Spleen (tissue), 7 donors: ENCODE data around the gene NTN1.

Source experiments
- POLR2A ChIP-seq, 3 donors: fragments of 450-650 bp; IDR thresholded peaks; one replicate each; pipeline ENCODE4 v1.5.1; 2017; ENCODE audit warnings: antibody characterized with exemption in 3 of 3, mild to moderate bottlenecking in 1 of 3
- POLR2AphosphoS5 ChIP-seq, 3 donors: sonication (generic); formaldehyde crosslinking; IDR thresholded peaks; one replicate each; pipeline ENCODE4 v1.5.1; 2017; ENCODE audit warnings: antibody characterized with exemption in 3 of 3
- TF ChIP-seq, protein P1 (sequence below), 11 experiments: fragments of 200-600 bp in 7 of 11; fragments of 450-650 bp in 4 of 11; sonication (generic) in 4 of 11; IDR thresholded peaks in 8 of 11; conservative IDR thresholded peaks in 3 of 11; 1 replicate in 7 of 11; 2 replicates in 4 of 11; pipeline versions ENCODE4 v1.4.0 to v1.8.0; 2016 to 2021; ENCODE audit warnings: antibody characterized with exemption in 11 of 11, inconsistent platforms in 4 of 11, mild to moderate bottlenecking in 1 of 11
- donor health status: DM: no; HTN: no; CAD: no; lungs with moderate emphysema.
- donor health status: DM: no; HTN: no; CAD: no.
- donor health status: DM: no; HTN: no; CAD: no.

DNA sequence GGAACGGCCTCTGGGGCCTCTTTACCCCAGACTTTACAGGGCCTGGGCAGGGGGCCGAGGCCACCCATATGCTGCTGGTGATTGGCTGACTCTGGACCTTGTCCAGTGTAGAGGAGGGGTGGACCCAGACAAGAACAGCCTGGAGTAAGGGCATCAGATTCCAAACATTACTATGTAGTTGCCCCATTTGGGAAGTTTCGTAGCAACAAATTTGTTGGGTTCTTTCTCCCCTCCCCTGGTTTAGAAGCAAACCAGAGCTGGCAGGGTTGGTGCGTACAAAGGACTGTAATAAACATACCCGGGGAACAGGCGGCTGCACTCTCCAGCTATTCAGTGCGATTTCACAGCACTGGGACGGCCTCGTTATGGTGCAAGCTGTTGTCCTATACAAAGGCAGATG, 145.5 kb downstream of the NTN1 start:
- TF ChIP-seq, protein P1, sequence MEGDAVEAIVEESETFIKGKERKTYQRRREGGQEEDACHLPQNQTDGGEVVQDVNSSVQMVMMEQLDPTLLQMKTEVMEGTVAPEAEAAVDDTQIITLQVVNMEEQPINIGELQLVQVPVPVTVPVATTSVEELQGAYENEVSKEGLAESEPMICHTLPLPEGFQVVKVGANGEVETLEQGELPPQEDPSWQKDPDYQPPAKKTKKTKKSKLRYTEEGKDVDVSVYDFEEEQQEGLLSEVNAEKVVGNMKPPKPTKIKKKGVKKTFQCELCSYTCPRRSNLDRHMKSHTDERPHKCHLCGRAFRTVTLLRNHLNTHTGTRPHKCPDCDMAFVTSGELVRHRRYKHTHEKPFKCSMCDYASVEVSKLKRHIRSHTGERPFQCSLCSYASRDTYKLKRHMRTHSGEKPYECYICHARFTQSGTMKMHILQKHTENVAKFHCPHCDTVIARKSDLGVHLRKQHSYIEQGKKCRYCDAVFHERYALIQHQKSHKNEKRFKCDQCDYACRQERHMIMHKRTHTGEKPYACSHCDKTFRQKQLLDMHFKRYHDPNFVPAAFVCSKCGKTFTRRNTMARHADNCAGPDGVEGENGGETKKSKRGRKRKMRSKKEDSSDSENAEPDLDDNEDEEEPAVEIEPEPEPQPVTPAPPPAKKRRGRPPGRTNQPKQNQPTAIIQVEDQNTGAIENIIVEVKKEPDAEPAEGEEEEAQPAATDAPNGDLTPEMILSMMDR (IDR thresholded peaks at IDR 0.05 in 8 of 11, conservative IDR thresholded peaks at IDR 0.05 in 3 of 11), result no peak
- TF ChIP-seq POLR2AphosphoS5 (IDR thresholded peaks at IDR 0.05), result no peak
- TF ChIP-seq POLR2A (IDR thresholded peaks at IDR 0.05), result no peak
